Measurements from ENCODE around the gene EIF4ENIF1. TPM values are rescaled to one million over a fixed set of nuclear protein-coding genes. Genes with fewer than 3 reads are reported as not detected.
"Not testable (repeated sequence)": the region's sequence is repeated elsewhere in the genome, so short reads cannot be mapped to it uniquely, and the experiment has no call there.

EIF4ENIF1 gene
- total RNA-seq, 1 donor from 2014 or later: 46.4 TPM

DNA sequence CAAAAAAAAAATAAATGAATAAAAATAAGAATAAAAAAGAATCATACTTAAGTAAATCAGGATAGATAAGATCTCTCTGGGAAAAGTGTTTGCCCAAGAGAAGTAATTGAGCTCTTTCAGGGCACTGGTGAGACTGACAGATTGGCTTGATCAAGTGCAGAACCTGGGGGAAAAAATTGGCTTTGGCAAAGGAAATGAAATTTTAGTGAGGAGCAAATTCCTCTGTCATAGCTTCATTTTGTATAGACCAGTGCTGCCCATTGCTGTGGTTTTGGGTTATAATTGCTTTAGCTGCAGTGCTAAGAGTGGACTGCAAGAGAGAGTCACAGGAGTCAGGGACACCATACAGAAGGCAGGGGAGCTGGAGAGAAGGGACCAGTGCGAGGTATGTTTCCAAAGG, 42.4 kb upstream of the EIF4ENIF1 start:
- Mint-ChIP-seq H3K27me3 (no peaks in the 10 kb centered on the region), H3K4me3 (no peak overlapping the region), H3K9me3 (no peaks in the 10 kb centered on the region), H3K36me3 (ENCODE audit: low read depth) (peaks cover 46% of the 10 kb centered on the region), H3K27ac (no peak overlapping the region), H3K4me1 (peaks cover 9% of the 10 kb centered on the region)
- ChIA-PET POLR2A (interaction anchor here (1.1 kb wide), 1 partner anchor 41 kb away, joined by 3 read pairs; no protein-coding TSS in a partner anchor), CTCF (no interaction called here)
- TF ChIP-seq, protein P1, sequence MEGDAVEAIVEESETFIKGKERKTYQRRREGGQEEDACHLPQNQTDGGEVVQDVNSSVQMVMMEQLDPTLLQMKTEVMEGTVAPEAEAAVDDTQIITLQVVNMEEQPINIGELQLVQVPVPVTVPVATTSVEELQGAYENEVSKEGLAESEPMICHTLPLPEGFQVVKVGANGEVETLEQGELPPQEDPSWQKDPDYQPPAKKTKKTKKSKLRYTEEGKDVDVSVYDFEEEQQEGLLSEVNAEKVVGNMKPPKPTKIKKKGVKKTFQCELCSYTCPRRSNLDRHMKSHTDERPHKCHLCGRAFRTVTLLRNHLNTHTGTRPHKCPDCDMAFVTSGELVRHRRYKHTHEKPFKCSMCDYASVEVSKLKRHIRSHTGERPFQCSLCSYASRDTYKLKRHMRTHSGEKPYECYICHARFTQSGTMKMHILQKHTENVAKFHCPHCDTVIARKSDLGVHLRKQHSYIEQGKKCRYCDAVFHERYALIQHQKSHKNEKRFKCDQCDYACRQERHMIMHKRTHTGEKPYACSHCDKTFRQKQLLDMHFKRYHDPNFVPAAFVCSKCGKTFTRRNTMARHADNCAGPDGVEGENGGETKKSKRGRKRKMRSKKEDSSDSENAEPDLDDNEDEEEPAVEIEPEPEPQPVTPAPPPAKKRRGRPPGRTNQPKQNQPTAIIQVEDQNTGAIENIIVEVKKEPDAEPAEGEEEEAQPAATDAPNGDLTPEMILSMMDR (IDR thresholded peaks at IDR 0.05): no peak
- ATAC-seq (ENCODE audit: low read depth): no peak
- intact Hi-C loops (cut with micrococcal nuclease): no loop called here
- DNase-seq: no peak

DNA sequence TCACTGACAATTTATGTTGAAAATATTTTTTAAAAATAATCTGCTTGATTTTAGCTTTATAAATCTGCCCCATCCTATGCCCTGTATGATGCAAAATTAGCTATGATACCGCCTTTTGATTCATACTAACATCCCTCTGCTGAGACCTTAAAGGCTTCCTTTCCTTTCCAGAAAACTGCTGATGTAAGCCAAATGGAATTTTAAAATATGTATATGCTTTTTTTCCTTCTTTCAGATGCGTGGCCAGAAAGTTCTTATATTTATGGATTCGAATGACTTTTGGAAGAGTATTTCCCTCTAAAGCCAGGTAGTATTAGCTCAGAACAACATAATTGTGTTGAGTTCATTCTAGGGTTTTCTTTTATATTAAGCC, 41.2 kb upstream of the EIF4ENIF1 start:
- no peak overlapping the region for H3K27ac Mint-ChIP-seq
- H3K4me3 Mint-ChIP-seq: no peak overlapping the region
- no peaks in the 10 kb centered on the region for H3K9me3 Mint-ChIP-seq
- ChIA-PET CTCF (no interaction called here), POLR2A (no interaction called here)
- ATAC-seq (ENCODE audit: low read depth) (no peak), DNase-seq (no peak)
- H3K27me3 Mint-ChIP-seq: no peaks in the 10 kb centered on the region
- TF ChIP-seq, protein P1 (IDR thresholded peaks at IDR 0.05): no peak
- peaks cover 49% of the 10 kb centered on the region for H3K36me3 Mint-ChIP-seq (ENCODE audit: low read depth)
- H3K4me1 Mint-ChIP-seq: peaks cover 11% of the 10 kb centered on the region
- intact Hi-C loops (cut with micrococcal nuclease): no loop called here

DNA sequence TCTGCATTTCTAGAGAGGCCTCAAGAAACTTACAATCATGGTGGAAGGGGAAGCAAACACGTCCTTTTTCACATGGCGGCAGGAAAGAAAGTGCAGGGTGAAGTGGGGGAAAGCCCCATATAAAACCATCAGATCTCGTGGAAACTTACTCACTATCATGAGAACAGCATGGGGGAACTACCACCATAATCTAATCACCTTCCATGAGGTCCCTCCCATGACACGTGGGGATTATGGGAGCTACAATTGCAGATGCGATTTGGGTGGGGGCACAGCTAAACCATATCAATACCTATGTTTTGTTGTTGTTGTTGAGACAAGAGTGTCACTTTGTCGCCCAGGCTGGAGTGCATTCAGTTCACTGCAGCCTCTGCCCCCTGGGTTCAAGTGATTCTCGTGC, 36.6 kb upstream of the EIF4ENIF1 start:
- no peak for DNase-seq
- no peak overlapping the region for H3K4me3 Mint-ChIP-seq
- no peaks in the 10 kb centered on the region for H3K27me3 Mint-ChIP-seq
- peak overlapping the region; percentile 79 for H3K27ac Mint-ChIP-seq
- POLR2A ChIA-PET: interaction anchor here (1.0 to 1.5 kb wide), 2 partner anchors 35 to 112 kb away, joined by 3 to 7 read pairs; no protein-coding TSS in a partner anchor
- intact Hi-C loops (cut with micrococcal nuclease): no loop called here
- ATAC-seq (ENCODE audit: low read depth): peak; percentile 85
- H3K36me3 Mint-ChIP-seq (ENCODE audit: low read depth): peaks cover 53% of the 10 kb centered on the region
- peaks cover 26% of the 10 kb centered on the region for H3K4me1 Mint-ChIP-seq
- TF ChIP-seq, protein P1 (IDR thresholded peaks at IDR 0.05): no peak
- H3K9me3 Mint-ChIP-seq: no peaks in the 10 kb centered on the region
- CTCF ChIA-PET: no interaction called here

DNA sequence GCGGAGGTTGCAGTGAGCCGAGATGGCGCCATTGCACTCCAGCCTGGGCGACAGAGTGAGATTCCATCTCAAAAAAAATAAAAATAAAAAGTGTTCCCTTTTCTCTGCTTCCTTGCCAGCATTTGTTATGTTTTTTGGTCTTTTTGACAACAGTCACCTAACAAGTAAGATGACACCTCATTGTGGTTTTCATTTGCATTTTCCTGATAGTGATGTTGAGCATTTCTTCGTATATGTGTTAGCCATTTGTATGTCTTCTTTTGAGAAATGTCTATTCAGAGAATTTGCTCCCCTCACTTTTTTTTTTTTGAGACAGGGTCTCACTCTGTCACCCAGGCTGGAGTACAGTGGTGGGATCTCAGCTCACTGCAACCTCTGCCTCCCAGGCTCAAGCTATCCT, 34.5 kb upstream of the EIF4ENIF1 start:
- Mint-ChIP-seq H3K4me1 (peaks cover 30% of the 10 kb centered on the region), H3K36me3 (ENCODE audit: low read depth) (peaks cover 43% of the 10 kb centered on the region)
- H3K27ac Mint-ChIP-seq; H3K9me3 Mint-ChIP-seq; H3K4me3 Mint-ChIP-seq; CTCF ChIA-PET; ATAC-seq (ENCODE audit: low read depth); H3K27me3 Mint-ChIP-seq; DNase-seq: not testable (repeated sequence)
- POLR2A ChIA-PET: interaction anchor here (0.6 kb wide), 1 partner anchor 14 kb away, joined by 5 read pairs; no protein-coding TSS in a partner anchor
- intact Hi-C loops (cut with micrococcal nuclease): loop anchor here (2.0 kb wide), 1 partner anchor 27 kb away; the partner anchor contains the start of gene SFI1

DNA sequence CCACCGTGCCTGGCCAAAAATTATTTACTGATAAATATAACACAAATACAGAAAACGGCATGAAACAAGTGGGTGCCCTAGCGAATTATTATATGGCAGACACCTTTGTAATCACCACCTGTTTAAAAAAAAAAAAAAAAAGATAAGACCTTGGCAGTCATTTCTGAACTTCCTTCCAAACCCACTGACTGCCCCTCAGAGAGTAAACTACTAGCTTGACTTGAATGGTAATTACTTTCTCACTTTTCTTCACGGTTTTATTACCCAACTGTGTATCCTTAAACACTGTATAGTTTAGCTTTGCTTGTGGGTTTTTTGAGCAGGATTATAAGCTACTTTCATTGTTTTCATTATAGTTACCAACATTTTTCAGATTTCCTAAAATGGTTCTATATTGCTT, 30.4 kb upstream of the EIF4ENIF1 start:
- Mint-ChIP-seq H3K36me3 (ENCODE audit: low read depth) (peaks cover 39% of the 10 kb centered on the region), H3K4me3 (no peak overlapping the region)
- CTCF ChIA-PET: no interaction called here

More for the DNA sequence above, 30.4 kb upstream of the EIF4ENIF1 start:
- TF ChIP-seq, protein P1 (IDR thresholded peaks at IDR 0.05): no peak
- POLR2A ChIA-PET: interaction anchor here (0.6 kb wide), 1 partner anchor 146 kb away, joined by 3 read pairs; no protein-coding TSS in a partner anchor
- H3K27me3 Mint-ChIP-seq: no peaks in the 10 kb centered on the region
- H3K27ac Mint-ChIP-seq: no peak overlapping the region
- DNase-seq (no peak), ATAC-seq (ENCODE audit: low read depth) (no peak)
- intact Hi-C loops (cut with micrococcal nuclease): no loop called here
- H3K4me1 Mint-ChIP-seq: peaks cover 12% of the 10 kb centered on the region
- H3K9me3 Mint-ChIP-seq: no peaks in the 10 kb centered on the region

Measured in activated B cell treated with CpG ODN at 0.5 μM for 24 hours (primary cell).